DMS153 treated with DMSO at 0.1 percent for 48 hours (cell line): Measurements from ENCODE around the gene CDK18.

Experiments used
- DNase-seq: peaks from one replicate; lab custom pipeline; 2025; ENCODE audit not compliant: unreplicated experiment; lab: John Stamatoyannopoulos, UW

The CDK18 gene

DNA sequence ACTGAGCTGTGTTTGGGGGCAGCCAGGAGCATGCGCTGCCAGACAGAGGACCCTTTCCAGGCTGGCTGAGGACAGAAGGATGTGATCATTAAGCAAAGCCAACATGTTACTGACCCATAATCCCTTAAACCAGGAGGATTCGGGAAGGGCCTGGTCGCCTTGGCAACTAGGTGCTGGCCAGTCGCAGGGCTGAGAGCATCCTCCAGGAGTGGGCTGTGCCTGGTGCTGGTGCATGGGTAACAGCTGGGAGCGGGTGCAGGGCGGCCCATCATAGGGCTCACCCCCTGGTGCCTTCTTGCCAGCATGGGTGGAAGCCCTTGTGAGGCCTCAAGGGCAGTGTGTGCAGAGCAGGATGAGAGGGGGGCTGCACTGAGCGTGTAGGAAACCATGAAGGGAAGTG is 17.2 kb downstream of the CDK18 start:
- no peak for DNase-seq

- no peak for DNase-seq
These were observed 18.2 kb downstream of the CDK18 start for GRCh38 chr1:205522692-205523091.

- DNase-seq, result no peak
These were observed 18.9 kb downstream of the CDK18 start for GRCh38 chr1:205523261-205523890.

DNA sequence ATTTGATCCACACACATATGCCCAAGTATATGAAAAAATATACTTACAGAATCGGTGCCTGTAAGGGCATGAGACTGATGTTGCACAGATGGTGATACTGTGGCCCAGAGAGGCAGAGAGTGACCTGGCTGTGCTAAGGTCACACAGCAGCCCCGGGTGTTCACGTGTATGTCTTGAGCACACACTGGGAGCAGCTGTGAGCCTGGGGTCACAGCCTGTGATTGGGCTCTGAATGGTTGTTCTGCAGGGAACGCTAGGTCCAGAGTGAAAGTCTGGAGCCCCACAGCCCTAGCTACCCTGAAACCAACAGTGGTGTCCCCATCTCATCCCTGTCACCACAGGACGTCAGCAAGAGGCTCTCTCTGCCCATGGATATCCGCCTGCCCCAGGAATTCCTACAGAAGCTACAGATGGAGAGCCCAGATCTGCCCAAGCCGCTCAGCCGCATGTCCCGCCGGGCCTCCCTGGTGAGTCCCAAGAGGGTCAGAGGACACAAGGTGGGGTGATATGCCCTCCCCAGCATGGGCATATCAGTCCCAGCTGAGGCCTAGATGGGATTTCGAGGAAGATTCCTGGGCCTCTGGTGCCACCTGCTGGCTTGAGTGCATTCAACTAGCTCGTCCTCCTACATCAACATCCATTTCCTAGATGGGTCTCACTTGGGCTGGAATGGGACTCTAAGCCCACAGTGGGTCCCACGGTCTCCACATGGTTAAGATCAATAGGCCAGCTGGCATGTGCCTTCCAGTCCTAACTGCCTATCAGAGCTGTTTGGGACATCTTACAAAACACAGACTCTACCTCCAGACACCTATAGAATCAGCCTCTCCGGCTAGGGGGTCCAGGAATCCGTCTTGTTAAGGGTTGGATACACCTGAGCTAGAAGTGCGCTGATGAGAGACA is 19.7 kb downstream of the CDK18 start:
- DNase-seq, result peak; percentile 81

GRCh38 chr1:205524794-205525101 is 20.3 kb downstream of the CDK18 start:
- DNase-seq, result no peak

DNA sequence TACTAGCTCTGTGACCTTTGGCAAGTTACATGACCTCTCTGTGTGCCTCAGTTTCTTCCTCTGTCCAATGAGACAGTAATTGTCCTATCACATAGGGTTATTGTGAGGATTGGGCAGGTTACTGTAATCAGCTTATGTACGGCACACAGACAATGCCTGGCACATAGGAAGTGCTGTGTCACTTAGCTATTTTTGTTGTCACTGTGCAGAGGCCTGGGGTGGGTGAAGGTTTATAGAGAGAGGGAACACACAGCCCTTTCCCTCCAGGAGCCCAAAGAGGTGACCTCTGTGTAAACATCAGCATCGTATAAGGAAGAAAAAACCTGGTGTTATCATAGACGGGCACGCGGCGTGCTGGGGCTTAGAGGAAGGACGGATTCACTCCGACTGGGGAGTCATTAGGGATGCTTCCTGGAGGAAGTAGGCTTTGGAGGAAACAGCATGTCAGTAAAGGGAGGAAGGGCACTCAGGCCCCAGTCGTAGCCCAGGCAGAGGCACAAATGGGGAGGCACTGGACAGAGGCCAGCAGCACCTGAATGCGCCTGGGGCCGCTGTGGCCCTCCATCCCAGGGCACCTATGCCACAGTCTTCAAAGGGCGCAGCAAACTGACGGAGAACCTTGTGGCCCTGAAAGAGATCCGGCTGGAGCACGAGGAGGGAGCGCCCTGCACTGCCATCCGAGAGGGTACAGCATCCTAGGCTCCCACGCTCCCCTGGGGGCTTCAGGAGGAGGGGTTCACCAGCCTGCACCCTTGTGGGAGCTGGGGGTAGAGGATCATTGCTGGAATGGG is 21.2 kb downstream of the CDK18 start:
- no peak for DNase-seq

GRCh38 chr1:205526431-205526830 is 22.0 kb downstream of the CDK18 start:
- DNase-seq, result no peak

- DNase-seq, result no peak
These were observed 23.5 kb downstream of the CDK18 start for GRCh38 chr1:205527931-205528330.

- no peak for DNase-seq
These were observed 24.0 kb downstream of the CDK18 start for GRCh38 chr1:205528446-205528886.

DNA sequence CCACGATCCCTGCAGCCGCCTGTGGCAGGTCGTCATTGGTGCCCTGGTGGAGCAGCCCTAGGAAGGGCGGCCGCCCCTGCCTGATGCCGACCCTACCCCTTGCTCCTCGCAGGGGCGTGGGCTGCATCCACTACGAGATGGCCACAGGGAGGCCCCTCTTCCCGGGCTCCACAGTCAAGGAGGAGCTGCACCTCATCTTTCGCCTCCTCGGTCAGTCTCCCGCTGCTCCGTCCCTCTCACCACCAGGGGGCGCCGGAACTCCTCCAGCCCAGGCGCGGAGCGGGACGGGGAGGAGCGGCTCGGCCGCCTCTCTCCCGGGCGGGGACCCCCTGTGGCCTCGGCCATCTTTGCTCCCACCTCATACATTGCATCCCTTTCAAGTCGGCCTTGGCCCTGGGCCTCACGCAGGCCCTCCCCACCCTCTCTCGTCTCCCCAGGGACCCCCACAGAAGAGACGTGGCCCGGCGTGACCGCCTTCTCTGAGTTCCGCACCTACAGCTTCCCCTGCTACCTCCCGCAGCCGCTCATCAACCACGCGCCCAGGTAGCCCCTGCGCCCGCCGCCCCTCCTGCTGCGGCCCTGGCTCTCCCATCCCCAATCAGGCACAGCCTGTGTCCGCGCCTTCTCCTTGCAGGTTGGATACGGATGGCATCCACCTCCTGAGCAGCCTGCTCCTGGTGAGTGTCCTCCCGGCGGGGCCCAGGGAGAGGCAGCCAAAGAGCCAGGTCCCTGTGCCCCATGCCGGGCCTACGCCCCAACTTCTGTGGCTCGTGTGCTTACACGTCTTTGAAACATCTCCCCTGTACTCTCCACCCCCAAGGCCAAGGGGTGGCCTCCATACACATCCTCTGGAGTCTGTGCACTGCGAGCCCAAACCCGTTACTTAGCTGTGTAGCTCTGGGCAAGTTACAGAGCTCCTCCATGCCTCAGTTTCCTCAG is 24.7 kb downstream of the CDK18 start:
- peak; percentile 25 for DNase-seq

DNA sequence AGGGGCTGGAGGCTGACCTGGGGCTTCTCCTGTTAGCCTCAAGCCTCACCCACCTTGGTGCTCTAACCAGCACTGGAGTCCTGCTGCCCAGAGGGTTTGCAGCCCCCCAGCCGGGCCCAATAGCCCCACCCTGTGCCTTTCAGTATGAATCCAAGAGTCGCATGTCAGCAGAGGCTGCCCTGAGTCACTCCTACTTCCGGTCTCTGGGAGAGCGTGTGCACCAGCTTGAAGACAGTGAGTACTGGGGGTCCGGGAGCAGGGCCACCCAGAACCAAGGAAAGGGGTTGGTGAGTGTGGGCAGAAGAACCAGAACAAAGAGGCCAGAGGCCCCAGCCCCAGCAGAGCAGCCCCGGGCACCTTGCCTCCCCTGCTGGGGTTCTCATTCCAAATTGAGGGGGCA is 25.6 kb downstream of the CDK18 start:
- no peak for DNase-seq

- no peak for DNase-seq
These were observed 26.9 kb downstream of the CDK18 start for GRCh38 chr1:205531191-205532025.

- no peak for DNase-seq
These were observed 27.8 kb downstream of the CDK18 start for GRCh38 chr1:205532026-205532898.

- DNase-seq, result no peak
These were observed 28.7 kb downstream of the CDK18 start for GRCh38 chr1:205532996-205533735.

- no peak for DNase-seq
These were observed 29.4 kb downstream of the CDK18 start for GRCh38 chr1:205533748-205534443.

GRCh38 chr1:205534444-205534985 is 30.0 kb downstream of the CDK18 start:
- DNase-seq, result no peak

- no peak for DNase-seq
These were observed 30.6 kb downstream of the CDK18 start for GRCh38 chr1:205535096-205535495.
